ENCODE data around the gene TNIK.

GRCh38 chr3:171140246-171140645 is 320.0 kb downstream of the TNIK start:
- TF ChIP-seq, protein P1, sequence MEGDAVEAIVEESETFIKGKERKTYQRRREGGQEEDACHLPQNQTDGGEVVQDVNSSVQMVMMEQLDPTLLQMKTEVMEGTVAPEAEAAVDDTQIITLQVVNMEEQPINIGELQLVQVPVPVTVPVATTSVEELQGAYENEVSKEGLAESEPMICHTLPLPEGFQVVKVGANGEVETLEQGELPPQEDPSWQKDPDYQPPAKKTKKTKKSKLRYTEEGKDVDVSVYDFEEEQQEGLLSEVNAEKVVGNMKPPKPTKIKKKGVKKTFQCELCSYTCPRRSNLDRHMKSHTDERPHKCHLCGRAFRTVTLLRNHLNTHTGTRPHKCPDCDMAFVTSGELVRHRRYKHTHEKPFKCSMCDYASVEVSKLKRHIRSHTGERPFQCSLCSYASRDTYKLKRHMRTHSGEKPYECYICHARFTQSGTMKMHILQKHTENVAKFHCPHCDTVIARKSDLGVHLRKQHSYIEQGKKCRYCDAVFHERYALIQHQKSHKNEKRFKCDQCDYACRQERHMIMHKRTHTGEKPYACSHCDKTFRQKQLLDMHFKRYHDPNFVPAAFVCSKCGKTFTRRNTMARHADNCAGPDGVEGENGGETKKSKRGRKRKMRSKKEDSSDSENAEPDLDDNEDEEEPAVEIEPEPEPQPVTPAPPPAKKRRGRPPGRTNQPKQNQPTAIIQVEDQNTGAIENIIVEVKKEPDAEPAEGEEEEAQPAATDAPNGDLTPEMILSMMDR (IDR thresholded peaks at IDR 0.05): no peak
- TF ChIP-seq POLR2A (IDR thresholded peaks at IDR 0.05) (no peak), POLR2AphosphoS5 (IDR thresholded peaks at IDR 0.05) (no peak), EP300 (IDR thresholded peaks at IDR 0.05; ENCODE audit: low read depth) (no peak)
